Measurements from ENCODE around the gene USP10. TPM values are rescaled to one million over a fixed set of nuclear protein-coding genes. Genes with fewer than 3 reads are reported as not detected.

The USP10 gene
- total RNA-seq, 1 experiment from 2014 or later = 70.6 TPM

- DNase-seq (ENCODE audit: low read depth) = no peak
Measured at GRCh38 chr16:84803146-84803545, 103.3 kb downstream of the USP10 start.

GRCh38 chr16:84804326-84804725, 104.5 kb downstream of the USP10 start:
- DNase-seq (ENCODE audit: low read depth) = no peak

- DNase-seq (ENCODE audit: low read depth) = peak; percentile 17
Measured at GRCh38 chr16:84806256-84806889, 106.6 kb downstream of the USP10 start.

GRCh38 chr16:84806890-84807258, 107.1 kb downstream of the USP10 start:
- no peak for DNase-seq (ENCODE audit: low read depth)

GRCh38 chr16:84807776-84808175, 108.0 kb downstream of the USP10 start:
- no peak for DNase-seq (ENCODE audit: low read depth)

- DNase-seq (ENCODE audit: low read depth) = no peak
Measured at GRCh38 chr16:84808826-84809225, 109.0 kb downstream of the USP10 start.

GRCh38 chr16:84810518-84811273, 110.9 kb downstream of the USP10 start:
- DNase-seq (ENCODE audit: low read depth) = no peak

GRCh38 chr16:84811529-84811928, 111.7 kb downstream of the USP10 start:
- no peak for DNase-seq (ENCODE audit: low read depth)

- no peak for DNase-seq (ENCODE audit: low read depth)
Measured at GRCh38 chr16:84813141-84813934, 113.5 kb downstream of the USP10 start.

GRCh38 chr16:84815462-84815861, 115.7 kb downstream of the USP10 start:
- no peak for DNase-seq (ENCODE audit: low read depth)

- no peak for DNase-seq (ENCODE audit: low read depth)
Measured at GRCh38 chr16:84816023-84816422, 116.2 kb downstream of the USP10 start.

GRCh38 chr16:84816485-84816884, 116.7 kb downstream of the USP10 start:
- no peak for DNase-seq (ENCODE audit: low read depth)

GRCh38 chr16:84817206-84817605, 117.4 kb downstream of the USP10 start:
- no peak for DNase-seq (ENCODE audit: low read depth)

- no peak for DNase-seq (ENCODE audit: low read depth)
Measured at GRCh38 chr16:84817613-84818012, 117.8 kb downstream of the USP10 start.

- DNase-seq (ENCODE audit: low read depth) = no peak
Measured at GRCh38 chr16:84818133-84818532, 118.3 kb downstream of the USP10 start.

GRCh38 chr16:84818989-84819643, 119.3 kb downstream of the USP10 start:
- no peak for DNase-seq (ENCODE audit: low read depth)

- peak; percentile 78 for DNase-seq (ENCODE audit: low read depth)
Measured at GRCh38 chr16:84819644-84820304, 120.0 kb downstream of the USP10 start, which contains the start of gene CRISPLD2. Gene CRISPLD2, plus strand, starts transcription at chr16:84819985. Its CDS starts 18,511 bp downstream, at chr16:84838496.

- DNase-seq (ENCODE audit: low read depth) = no peak
Measured at GRCh38 chr16:84820305-84820684, 120.5 kb downstream of the USP10 start.

- DNase-seq (ENCODE audit: low read depth) = no peak
Measured at GRCh38 chr16:84820771-84821170, 121.0 kb downstream of the USP10 start.

- no peak for DNase-seq (ENCODE audit: low read depth)
Measured at GRCh38 chr16:84821179-84821578, 121.4 kb downstream of the USP10 start.
